Measurements from ENCODE around the gene PLD5. TPM values are rescaled to one million over a fixed set of nuclear protein-coding genes. Genes with fewer than 3 reads are reported as not detected.

Gene PLD5
- total RNA-seq, 1 donor: not detected

- peak; percentile 92 for DNase-seq (ENCODE audit: insufficient read length, low spot score, missing footprints)
- Histone ChIP-seq H3K27ac (ENCODE audit: low read depth, low read length) (no peak overlapping the region), H3K4me3 (ENCODE audit: insufficient read depth, low read length) (no peak overlapping the region), H3K4me2 (ENCODE audit: insufficient read depth, low read length) (peak overlapping the region; percentile 39), H4K20me1 (ENCODE audit: insufficient read depth, low read length) (no peaks in the 10 kb centered on the region), H3K79me2 (ENCODE audit: insufficient read depth, low read length) (no peaks in the 10 kb centered on the region), H3K4me1 (ENCODE audit: insufficient read depth, low read length) (no peaks in the 10 kb centered on the region), H3K9me3 (ENCODE audit: low read depth, low read length) (no peaks in the 10 kb centered on the region), H3K27me3 (ENCODE audit: insufficient read depth, low read length) (peaks cover 32% of the 10 kb centered on the region), H3K36me3 (ENCODE audit: insufficient read depth, low read length) (no peaks in the 10 kb centered on the region), H2AFZ (ENCODE audit: low read length) (no peak overlapping the region)
- TF ChIP-seq CTCF (IDR thresholded peaks at IDR 0.05; ENCODE audit: extremely low read depth, low read depth, low read length): no peak
Observed at GRCh38 chr1:242523719-242524570, 552 bp downstream of the PLD5 start.

- Histone ChIP-seq H3K36me3 (ENCODE audit: insufficient read depth, low read length) (no peaks in the 10 kb centered on the region), H3K27ac (ENCODE audit: low read depth, low read length) (no peak overlapping the region), H3K4me3 (ENCODE audit: insufficient read depth, low read length) (no peak overlapping the region), H3K4me1 (ENCODE audit: insufficient read depth, low read length) (no peaks in the 10 kb centered on the region), H3K27me3 (ENCODE audit: insufficient read depth, low read length) (peaks cover 32% of the 10 kb centered on the region), H3K9me3 (ENCODE audit: low read depth, low read length) (no peaks in the 10 kb centered on the region), H3K79me2 (ENCODE audit: insufficient read depth, low read length) (no peaks in the 10 kb centered on the region), H2AFZ (ENCODE audit: low read length) (no peak overlapping the region), H3K4me2 (ENCODE audit: insufficient read depth, low read length) (no peak overlapping the region), H4K20me1 (ENCODE audit: insufficient read depth, low read length) (no peaks in the 10 kb centered on the region)
- TF ChIP-seq CTCF (IDR thresholded peaks at IDR 0.05; ENCODE audit: extremely low read depth, low read depth, low read length): no peak
- DNase-seq (ENCODE audit: insufficient read length, low spot score, missing footprints): peak; percentile 56
Observed at GRCh38 chr1:242522996-242523718, 1.3 kb downstream of the PLD5 start.

- no peaks in the 10 kb centered on the region for H3K36me3 ChIP-seq (ENCODE audit: insufficient read depth, low read length)
- peaks cover 32% of the 10 kb centered on the region for H3K27me3 ChIP-seq (ENCODE audit: insufficient read depth, low read length)
- no peak overlapping the region for H2AFZ ChIP-seq (ENCODE audit: low read length)
- no peaks in the 10 kb centered on the region for H4K20me1 ChIP-seq (ENCODE audit: insufficient read depth, low read length)
- H3K9me3 ChIP-seq (ENCODE audit: low read depth, low read length): no peaks in the 10 kb centered on the region
- no peaks in the 10 kb centered on the region for H3K79me2 ChIP-seq (ENCODE audit: insufficient read depth, low read length)
- H3K4me3 ChIP-seq (ENCODE audit: insufficient read depth, low read length): no peak overlapping the region
- H3K4me1 ChIP-seq (ENCODE audit: insufficient read depth, low read length): no peaks in the 10 kb centered on the region
- no peak for TF ChIP-seq CTCF (IDR thresholded peaks at IDR 0.05; ENCODE audit: extremely low read depth, low read depth, low read length)
- DNase-seq (ENCODE audit: insufficient read length, low spot score, missing footprints): peak; percentile 84
- no peak overlapping the region for H3K4me2 ChIP-seq (ENCODE audit: insufficient read depth, low read length)
- no peak overlapping the region for H3K27ac ChIP-seq (ENCODE audit: low read depth, low read length)
Observed at GRCh38 chr1:242522304-242522945, 2.1 kb downstream of the PLD5 start.

All from osteoblast (primary cell).